NCI-H2196 (cell line): Measurements from ENCODE around the gene PCDHGC4.
A peak's percentile ranks its signal among the peaks of the same experiment; 100 is the strongest.

ENCODE experiments used
- DNase-seq: peaks from one replicate; lab custom pipeline; 2025; ENCODE audit not compliant: unreplicated experiment; lab: John Stamatoyannopoulos, UW

The PCDHGC4 gene

GRCh38 chr5:141528291-141528984 is 43.6 kb downstream of the PCDHGC4 start:
- DNase-seq, result peak; percentile 83

DNA sequence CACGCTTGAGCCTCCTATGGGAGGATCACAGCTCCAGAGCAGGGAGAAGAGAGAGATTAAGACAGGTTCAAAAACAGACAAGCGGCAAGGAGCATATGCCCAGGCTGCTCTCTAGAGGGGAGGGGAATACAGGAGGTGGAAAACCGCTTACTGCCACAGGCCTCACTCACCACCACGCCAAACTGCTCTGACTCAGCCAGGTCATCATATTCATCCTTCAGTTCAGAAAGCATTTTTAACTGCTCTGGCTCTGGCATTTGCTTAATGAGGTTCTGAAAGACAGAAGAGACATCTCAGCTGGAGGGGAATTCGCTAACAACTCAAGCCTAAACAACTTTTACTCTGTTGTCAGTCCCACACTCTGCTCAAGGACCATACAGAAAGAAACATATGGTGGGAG is 44.2 kb downstream of the PCDHGC4 start:
- DNase-seq, result peak; percentile 45

- DNase-seq, result no peak
These were observed 45.0 kb downstream of the PCDHGC4 start for GRCh38 chr5:141529873-141530272.

- no peak for DNase-seq
These were observed 47.9 kb downstream of the PCDHGC4 start for GRCh38 chr5:141532726-141533125.

DNA sequence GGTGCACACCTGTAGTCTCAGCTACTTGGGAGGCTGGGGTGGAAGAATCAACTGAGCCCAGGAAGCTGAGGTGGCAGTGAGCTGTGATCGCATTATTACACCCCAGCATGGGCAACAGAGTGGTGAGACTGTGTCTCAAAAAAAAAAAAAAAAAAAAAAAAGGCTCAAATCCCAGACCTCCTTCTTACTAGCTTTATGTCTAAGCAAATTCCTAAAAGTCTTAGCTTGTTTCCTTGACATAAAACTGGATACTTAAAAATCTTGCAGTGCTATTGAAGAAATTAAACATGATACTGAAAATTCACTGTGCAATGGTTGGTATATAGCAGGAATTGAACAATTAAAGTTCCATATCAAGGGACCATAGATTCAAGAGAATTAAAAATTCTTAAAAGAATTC is 49.1 kb downstream of the PCDHGC4 start:
- DNase-seq, result no peak

GRCh38 chr5:141534492-141535213 is 49.8 kb downstream of the PCDHGC4 start:
- no peak for DNase-seq
